Ishikawa (cell line): Measurements from ENCODE around the gene CFAP77.

ENCODE experiments used
- CEBPB ChIP-seq: IDR thresholded peaks from 2 replicates; pipeline ENCODE4 v1.6.1; 2012
- TF ChIP-seq, protein P1 (sequence below): IDR thresholded peaks from 2 replicates; pipeline ENCODE4 v1.6.1; 2012
- TF ChIP-seq, protein P2 (sequence below): IDR thresholded peaks from 2 replicates; pipeline ENCODE4 v1.6.1; 2012

DNA sequence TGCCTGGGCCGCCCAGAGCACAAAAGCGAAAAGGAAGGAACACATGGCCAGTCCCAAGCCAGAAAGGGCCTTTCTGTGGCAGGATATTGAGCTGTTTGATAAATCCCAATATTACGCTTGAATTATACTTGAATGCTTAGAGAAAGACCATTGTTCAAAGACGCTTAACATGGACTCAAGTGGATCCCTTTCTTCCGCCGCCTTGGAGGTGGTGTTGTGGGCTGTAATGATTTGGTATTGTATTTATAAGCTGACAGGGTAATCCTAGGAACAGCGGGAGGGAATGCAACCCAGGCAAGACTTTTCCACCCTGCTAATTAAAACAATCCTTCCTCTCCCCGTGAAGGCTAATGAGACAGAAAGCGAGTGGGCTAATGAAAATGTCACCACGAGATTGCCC lies 24.9 kb downstream of the CFAP77 start:
- no peak for TF ChIP-seq CEBPB
- TF ChIP-seq, protein P1, sequence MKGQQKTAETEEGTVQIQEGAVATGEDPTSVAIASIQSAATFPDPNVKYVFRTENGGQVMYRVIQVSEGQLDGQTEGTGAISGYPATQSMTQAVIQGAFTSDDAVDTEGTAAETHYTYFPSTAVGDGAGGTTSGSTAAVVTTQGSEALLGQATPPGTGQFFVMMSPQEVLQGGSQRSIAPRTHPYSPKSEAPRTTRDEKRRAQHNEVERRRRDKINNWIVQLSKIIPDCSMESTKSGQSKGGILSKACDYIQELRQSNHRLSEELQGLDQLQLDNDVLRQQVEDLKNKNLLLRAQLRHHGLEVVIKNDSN, result no peak
- TF ChIP-seq, protein P2, sequence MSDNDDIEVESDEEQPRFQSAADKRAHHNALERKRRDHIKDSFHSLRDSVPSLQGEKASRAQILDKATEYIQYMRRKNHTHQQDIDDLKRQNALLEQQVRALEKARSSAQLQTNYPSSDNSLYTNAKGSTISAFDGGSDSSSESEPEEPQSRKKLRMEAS, result no peak
